Osteoblast (primary cell): ENCODE measurements around the gene CMYA5. TPM values are rescaled to one million over a fixed set of nuclear protein-coding genes. Genes with fewer than 3 reads are reported as not detected.

Experiments
- DNase-seq: peaks from one replicate; pipeline ENCODE4 v3.0.0; 2011; ENCODE audit warnings: low spot score, mixed read lengths; ENCODE audit not compliant: insufficient read length; ENCODE audit errors: missing footprints
- H2AFZ ChIP-seq: 2 replicates; pipeline ENCODE4 v1.6.0; 2011; ENCODE audit warnings: mild to moderate bottlenecking, low read length
- H3K27ac ChIP-seq: 2 replicates; pipeline ENCODE4 v1.5.1; 2011; ENCODE audit warnings: mild to moderate bottlenecking, low read depth, low read length, moderate library complexity
- H3K27me3 ChIP-seq: 2 replicates; pipeline ENCODE4 v1.6.0; 2012; ENCODE audit warnings: mild to moderate bottlenecking, control low read depth, inconsistent platforms, low read length, moderate library complexity; ENCODE audit not compliant: insufficient read depth
- H3K36me3 ChIP-seq: 2 replicates; pipeline ENCODE4 v1.5.1; 2011; ENCODE audit warnings: mild to moderate bottlenecking, low read length, control low read depth, moderate library complexity; ENCODE audit not compliant: insufficient read depth
- H3K4me1 ChIP-seq: 2 replicates; pipeline ENCODE4 v1.5.1; 2011; ENCODE audit warnings: mild to moderate bottlenecking, low read length, control low read depth, moderate library complexity; ENCODE audit not compliant: insufficient read depth
- H3K4me2 ChIP-seq: 2 replicates; pipeline ENCODE4 v1.6.0; 2011; ENCODE audit warnings: mild to moderate bottlenecking, low read length; ENCODE audit not compliant: insufficient read depth
- H3K4me3 ChIP-seq: fragments of 200-600 bp; sonication (generic); 3 replicates; pipeline ENCODE4 v1.5.1; 2012; ENCODE audit warnings: mild to moderate bottlenecking, low read length, inconsistent platforms; ENCODE audit not compliant: insufficient read depth
- H3K79me2 ChIP-seq: 2 replicates; pipeline ENCODE4 v1.6.0; 2012; ENCODE audit warnings: mild to moderate bottlenecking, low read length, control low read depth, inconsistent platforms; ENCODE audit not compliant: insufficient read depth
- H3K9me3 ChIP-seq: 2 replicates; pipeline ENCODE4 v1.5.1; 2011; ENCODE audit warnings: low read depth, low read length, control low read depth
- H4K20me1 ChIP-seq: 2 replicates; pipeline ENCODE4 v1.6.0; 2012; ENCODE audit warnings: mild to moderate bottlenecking, low read length, control low read depth; ENCODE audit not compliant: insufficient read depth
- CTCF ChIP-seq: IDR thresholded peaks from 2 replicates; pipeline ENCODE4 v1.5.1; 2011; ENCODE audit warnings: mild to moderate bottlenecking, low read depth, low read length, moderate library complexity; ENCODE audit errors: extremely low read depth
- total RNA-seq: library from RNA; depleted of rRNA; stranded (reverse); fragments of >200 nt; gene quantifications from 2 replicates; pipeline ENCODE4 v1.2.3, GENCODE V29; 2012

The CMYA5 gene
- total RNA-seq, 1 donor: 2.2 TPM

DNA sequence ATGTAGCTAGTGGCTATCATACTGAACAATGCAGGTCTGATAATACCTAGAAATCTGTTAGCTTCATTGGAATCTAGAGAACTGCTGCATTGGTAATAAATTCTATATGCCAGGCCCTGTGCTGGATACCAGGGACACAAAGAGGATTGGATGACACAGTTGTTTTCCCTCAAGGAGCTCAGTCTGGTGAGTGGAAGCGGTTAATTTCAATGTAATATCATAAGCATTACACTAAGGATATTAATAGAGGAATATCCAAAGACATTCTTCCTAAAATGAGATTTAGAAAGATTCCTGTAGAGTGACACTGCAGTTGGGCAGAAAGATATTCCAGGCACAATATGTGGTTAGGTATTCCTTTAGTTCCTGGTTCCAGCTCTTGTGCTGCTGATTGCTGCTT, 5.9 kb downstream of the CMYA5 start:
- no peaks in the 10 kb centered on the region for H3K36me3 ChIP-seq
- no peaks in the 10 kb centered on the region for H3K27me3 ChIP-seq
- H2AFZ ChIP-seq: no peak overlapping the region
- H3K79me2 ChIP-seq: no peaks in the 10 kb centered on the region
- no peaks in the 10 kb centered on the region for H3K9me3 ChIP-seq
- DNase-seq: no peak
- H3K4me3 ChIP-seq: no peak overlapping the region
- no peaks in the 10 kb centered on the region for H4K20me1 ChIP-seq
- H3K27ac ChIP-seq: no peak overlapping the region
- H3K4me1 ChIP-seq: peaks cover 3% of the 10 kb centered on the region
- H3K4me2 ChIP-seq: no peak overlapping the region
- no peak for TF ChIP-seq CTCF

DNA sequence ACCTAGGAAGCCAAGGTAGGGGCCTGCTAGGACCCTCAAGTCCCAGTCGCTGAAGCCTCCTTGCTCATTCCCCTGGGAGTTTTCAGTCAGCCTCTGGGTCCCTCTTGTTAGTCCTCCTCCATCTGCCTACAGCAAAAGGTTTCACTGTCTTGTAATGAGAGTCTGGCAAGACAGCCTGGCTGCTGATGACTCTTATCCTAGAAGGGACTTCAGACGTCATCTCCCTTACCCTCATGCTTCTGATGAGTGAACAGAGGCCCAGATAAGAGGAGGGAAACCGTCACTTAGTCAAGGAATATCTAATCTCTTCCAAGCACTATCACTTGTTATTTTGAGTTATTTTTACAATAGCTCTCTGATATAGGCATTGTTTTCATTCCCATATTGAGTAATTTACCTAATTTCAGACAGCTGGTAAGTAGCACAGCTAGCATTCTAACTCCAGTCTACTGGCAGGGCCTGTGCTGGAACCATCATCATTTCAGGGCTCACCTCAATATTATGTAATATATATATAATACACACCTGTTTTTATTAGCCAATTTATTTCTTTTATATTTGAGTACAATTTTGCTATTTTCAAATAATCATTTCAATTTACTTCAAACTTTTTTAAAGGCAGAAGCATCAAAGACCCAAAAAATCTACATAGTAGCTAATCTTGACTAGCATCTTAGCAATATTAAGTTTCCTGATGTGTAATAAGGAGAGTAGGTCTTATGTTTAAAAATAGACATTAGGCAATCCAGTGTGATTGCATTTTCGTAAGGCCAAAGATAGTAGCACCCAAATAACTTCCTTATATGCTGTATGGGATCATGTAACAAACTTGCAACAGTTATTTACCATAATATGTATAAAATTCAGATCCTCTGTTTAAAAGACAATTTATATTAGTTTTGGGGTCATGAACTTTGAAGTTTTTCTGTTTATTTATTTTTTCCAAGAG, 7.9 kb downstream of the CMYA5 start:
- H4K20me1 ChIP-seq: no peaks in the 10 kb centered on the region
- H3K4me1 ChIP-seq: peaks cover 3% of the 10 kb centered on the region
- peak overlapping the region; percentile 46 for H3K27ac ChIP-seq
- H3K79me2 ChIP-seq: no peaks in the 10 kb centered on the region
- no peak for TF ChIP-seq CTCF
- no peak overlapping the region for H3K4me2 ChIP-seq
- H3K27me3 ChIP-seq: no peaks in the 10 kb centered on the region
- no peak overlapping the region for H2AFZ ChIP-seq
- DNase-seq: peak; percentile 79
- H3K9me3 ChIP-seq: no peaks in the 10 kb centered on the region
- no peaks in the 10 kb centered on the region for H3K36me3 ChIP-seq
- H3K4me3 ChIP-seq: no peak overlapping the region

DNA sequence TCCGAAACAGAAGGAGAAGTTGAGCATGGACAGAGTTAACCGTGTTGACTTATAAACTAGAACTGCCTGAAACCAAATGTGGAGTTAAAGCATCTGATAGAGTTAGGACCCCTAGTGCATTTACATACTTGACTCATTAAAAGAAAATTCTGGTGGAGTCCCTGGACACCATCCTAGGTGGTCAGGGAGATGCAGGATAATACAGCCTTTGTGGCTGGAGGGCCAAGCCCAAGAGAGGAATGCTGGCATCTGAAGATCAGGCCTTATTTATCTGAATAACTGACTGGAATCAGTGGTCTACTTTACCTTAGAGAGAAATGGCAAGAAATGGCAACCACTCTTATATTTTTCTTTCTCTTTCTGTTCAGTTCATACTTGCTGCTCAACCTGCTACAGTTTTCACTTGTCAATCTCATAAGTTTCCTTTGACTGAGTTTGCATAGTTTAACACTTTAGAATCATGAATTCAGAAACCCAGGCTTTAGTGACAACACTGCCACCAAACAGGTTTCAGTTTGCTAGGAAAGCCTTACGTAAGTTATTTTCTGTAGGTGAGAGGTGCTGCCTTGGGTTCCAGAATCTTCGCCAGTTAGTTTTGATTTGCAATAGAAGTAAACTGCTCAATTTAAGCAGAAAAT, 10.2 kb downstream of the CMYA5 start:
- Histone ChIP-seq H2AFZ (no peak overlapping the region), H3K27ac (no peak overlapping the region), H3K4me3 (no peak overlapping the region), H3K9me3 (no peaks in the 10 kb centered on the region), H4K20me1 (no peaks in the 10 kb centered on the region), H3K36me3 (no peaks in the 10 kb centered on the region), H3K79me2 (no peaks in the 10 kb centered on the region), H3K4me1 (peaks cover 3% of the 10 kb centered on the region), H3K4me2 (no peak overlapping the region), H3K27me3 (no peaks in the 10 kb centered on the region)
- no peak for DNase-seq
- TF ChIP-seq CTCF: no peak
